Naive thymus-derived CD4-positive, alpha-beta T cell (primary cell): Measurements from ENCODE around the gene PLA2G2F. TPM values are rescaled to one million over a fixed set of nuclear protein-coding genes. Genes with fewer than 3 reads are reported as not detected.

Experiments used
- ATAC-seq: fragments of 150-1000 bp; cut with Tn5 transposase; 2 replicates; pipeline ENCODE4 v1.10.0; 2021; ENCODE audit warnings: mild to moderate bottlenecking, moderate library complexity
- CTCF ChIA-PET: fragments of 350-600 bp; sonication (Branson Sonifier 250); formaldehyde crosslinking; loops from one replicate; lab custom pipeline; 2021; ENCODE audit warnings: antibody characterized with exemption; lab: Charles Lee
- POLR2A ChIA-PET: fragments of 350-600 bp; sonication (Branson Sonifier 250); formaldehyde crosslinking; loops from one replicate; lab custom pipeline; 2021; ENCODE audit warnings: antibody characterized with exemption, inconsistent platforms; lab: Charles Lee
- DNase-seq, 9 donors: peaks; one replicate each; pipeline versions ENCODE4 v3.0.0 to v3.0.0-alpha.2; 2020 to 2022; ENCODE audit warnings: mixed read lengths in 1 of 9
- H3K27ac ChIP-seq: one replicate; pipeline ENCODE4 v1.7.0; 2013; ENCODE audit warnings: mild to moderate bottlenecking, low read depth, low read length, moderate library complexity
- H3K27me3 ChIP-seq, 2 donors: one replicate each; pipeline ENCODE4 v1.7.0; 2013; ENCODE audit warnings: low read length in 2 of 2, mild to moderate bottlenecking in 2 of 2, moderate library complexity in 2 of 2; ENCODE audit not compliant: control insufficient read depth in 2 of 2, insufficient read depth in 2 of 2
- H3K36me3 ChIP-seq, 3 experiments: 1 replicate in 2 of 3; 2 replicates in 1 of 3; pipeline ENCODE4 v1.7.0; 2013; ENCODE audit warnings: low read length in 3 of 3, mild to moderate bottlenecking in 3 of 3, moderate library complexity in 1 of 3; ENCODE audit not compliant: insufficient read depth in 3 of 3, control insufficient read depth in 2 of 3
- H3K4me1 ChIP-seq, 2 donors: one replicate each; pipeline ENCODE4 v1.7.0; 2013; ENCODE audit warnings: low read length in 2 of 2, mild to moderate bottlenecking in 2 of 2, moderate library complexity in 1 of 2; ENCODE audit not compliant: control insufficient read depth in 2 of 2, insufficient read depth in 2 of 2
- H3K4me3 ChIP-seq: 2 replicates; pipeline ENCODE4 v1.7.0; 2013; ENCODE audit warnings: mild to moderate bottlenecking, low read length
- H3K9me3 ChIP-seq, 3 experiments: 1 replicate in 2 of 3; 2 replicates in 1 of 3; pipeline ENCODE4 v1.7.0; 2013; ENCODE audit warnings: low read length in 3 of 3; ENCODE audit not compliant: control insufficient read depth in 2 of 3
- H3K27ac Mint-ChIP-seq, 9 donors: one replicate each; pipeline ENCODE4 v1.8.0; 2020 to 2022; ENCODE audit warnings: mixed read lengths in 9 of 9, mild to moderate bottlenecking in 8 of 9, moderate library complexity in 5 of 9, inconsistent platforms in 2 of 9
- H3K27me3 Mint-ChIP-seq, 5 donors: one replicate each; pipeline ENCODE4 v1.8.0; 2021 to 2022; ENCODE audit warnings: mixed read lengths in 5 of 5, mild to moderate bottlenecking in 1 of 5
- H3K36me3 Mint-ChIP-seq, 5 donors: one replicate each; pipeline ENCODE4 v1.8.0; 2020 to 2022; ENCODE audit warnings: mixed read lengths in 5 of 5, mild to moderate bottlenecking in 3 of 5, inconsistent platforms in 1 of 5
- H3K4me1 Mint-ChIP-seq, 7 donors: one replicate each; pipeline ENCODE4 v1.8.0; 2020 to 2022; ENCODE audit warnings: mixed read lengths in 7 of 7, mild to moderate bottlenecking in 3 of 7, inconsistent platforms in 1 of 7
- H3K4me3 Mint-ChIP-seq, 10 donors: one replicate each; pipeline ENCODE4 v1.8.0; 2020 to 2022; ENCODE audit warnings: mild to moderate bottlenecking in 10 of 10, mixed read lengths in 10 of 10, moderate library complexity in 6 of 10, inconsistent platforms in 2 of 10
- H3K9me3 Mint-ChIP-seq, 11 donors: one replicate each; pipeline ENCODE4 v1.8.0; 2020 to 2022; ENCODE audit warnings: mixed read lengths in 11 of 11, mild to moderate bottlenecking in 4 of 11, inconsistent platforms in 1 of 11, moderate library complexity in 1 of 11
- intact Hi-C, 2 donors: fragments of 100-400 bp; cut with micrococcal nuclease; formaldehyde crosslinking; loops; one replicate each; pipeline ENCODE4 v1.15.1; 2023
- polyA plus RNA-seq, 2 donors: library from polyadenylated mRNA; unstranded; fragments of 300-500 nt; fragmentation: Illumina TruSeq; gene quantifications; one replicate each; pipeline ENCODE4 v1.2.3, GENCODE V29; 2021
- total RNA-seq, 6 experiments: library from RNA in 5 of 6; stranded (reverse) in 5 of 6; gene quantifications; 1 replicate in 5 of 6; 2 replicates in 1 of 6; pipeline ENCODE4 v1.2.3 and lab custom pipeline; 2021 to 2026

PLA2G2F gene
- total and polyA plus RNA-seq, 7 experiments from 2014 or later = not detected

- Histone ChIP-seq H3K27ac (no peak overlapping the region), H3K4me3 (no peak overlapping the region), H3K36me3 (no peaks in the 10 kb centered on the region), H3K27me3 (no peaks in the 10 kb centered on the region), H3K4me1 (no peaks in the 10 kb centered on the region), H3K9me3 (peaks cover 0 to 32% (median under 1%) of the 10 kb centered on the region in 3 experiments)
- DNase-seq = no peak
- ChIA-PET POLR2A (no interaction called here), CTCF (interaction anchor here (1.0 kb wide), 1 partner anchor 13 kb away, joined by 3 read pairs; no protein-coding TSS in a partner anchor)
- intact Hi-C loops = loop anchor here (1.0 to 2.0 kb wide), 2 partner anchors 29 to 30 kb away; no protein-coding TSS in a partner anchor
- H3K4me3 Mint-ChIP-seq = no peak overlapping the region
- peaks cover 2 to 56% (median 34%) of the 10 kb centered on the region in 11 donors for H3K9me3 Mint-ChIP-seq
- H3K4me1 Mint-ChIP-seq = peaks cover 0 to 7% (median 0%) of the 10 kb centered on the region in 7 donors
- ATAC-seq = no peak
- H3K36me3 Mint-ChIP-seq = peaks cover 6 to 29% (median 15%) of the 10 kb centered on the region in 5 donors
- no peak overlapping the region for H3K27ac Mint-ChIP-seq
- H3K27me3 Mint-ChIP-seq = peaks cover 0 to 9% (median 4%) of the 10 kb centered on the region in 5 donors
These were observed 26.4 kb downstream of the PLA2G2F start for GRCh38 chr1:20165522-20165951.

- no peak overlapping the region for H3K27ac ChIP-seq
- ATAC-seq (no peak), DNase-seq (no peak)
- POLR2A ChIA-PET = no interaction called here
- H3K36me3 ChIP-seq = no peaks in the 10 kb centered on the region
- Mint-ChIP-seq H3K4me1 (peaks cover 0 to 7% (median 0%) of the 10 kb centered on the region in 7 donors), H3K27me3 (peaks cover 0 to 9% (median 4%) of the 10 kb centered on the region in 5 donors), H3K27ac (no peak overlapping the region), H3K9me3 (peaks cover 0 to 51% (median 30%) of the 10 kb centered on the region in 11 donors), H3K4me3 (no peak overlapping the region), H3K36me3 (peaks cover 6 to 27% (median 15%) of the 10 kb centered on the region in 5 donors)
- H3K4me3 ChIP-seq = no peak overlapping the region
- CTCF ChIA-PET = no interaction called here
- intact Hi-C loops = no loop called here
- H3K9me3 ChIP-seq = peaks cover 0 to 27% (median 0%) of the 10 kb centered on the region in 3 experiments
- H3K4me1 ChIP-seq = peaks cover 0 to under 1% of the 10 kb centered on the region in 2 donors
- no peaks in the 10 kb centered on the region for H3K27me3 ChIP-seq
These were observed 26.9 kb downstream of the PLA2G2F start for GRCh38 chr1:20166051-20166450.

GRCh38 chr1:20167126-20167525 lies 28.0 kb downstream of the PLA2G2F start:
- intact Hi-C loops = no loop called here
- ATAC-seq (no peak), DNase-seq (no peak)
- ChIA-PET CTCF (no interaction called here), POLR2A (no interaction called here)
- Histone ChIP-seq H3K4me1 (peaks cover 0 to 8% of the 10 kb centered on the region in 2 donors), H3K27me3 (no peaks in the 10 kb centered on the region), H3K9me3 (peaks cover 0 to 21% (median 0%) of the 10 kb centered on the region in 3 experiments), H3K27ac (no peak overlapping the region), H3K4me3 (no peak overlapping the region), H3K36me3 (no peaks in the 10 kb centered on the region)
- Mint-ChIP-seq H3K4me3 (no peak overlapping the region), H3K4me1 (peaks cover 0 to 15% (median 7%) of the 10 kb centered on the region in 7 donors), H3K9me3 (peaks cover 0 to 40% (median 24%) of the 10 kb centered on the region in 11 donors), H3K36me3 (peaks cover 1 to 24% (median 15%) of the 10 kb centered on the region in 5 donors), H3K27ac (no peak overlapping the region), H3K27me3 (peaks cover 0 to 9% (median 4%) of the 10 kb centered on the region in 5 donors)

- Histone ChIP-seq H3K36me3 (no peaks in the 10 kb centered on the region), H3K9me3 (peaks cover 0 to 14% (median 0%) of the 10 kb centered on the region in 3 experiments), H3K4me1 (peaks cover 0 to 8% of the 10 kb centered on the region in 2 donors), H3K27ac (no peak overlapping the region), H3K27me3 (no peaks in the 10 kb centered on the region), H3K4me3 (no peak overlapping the region)
- ATAC-seq (no peak), DNase-seq (no peak)
- Mint-ChIP-seq H3K27ac (peak overlapping the region in 1 of 9 donors; percentile 24), H3K36me3 (peaks cover 0 to 11% (median 8%) of the 10 kb centered on the region in 5 donors), H3K27me3 (peaks cover 0 to 7% (median 4%) of the 10 kb centered on the region in 5 donors), H3K4me1 (peaks cover 0 to 21% (median 10%) of the 10 kb centered on the region in 7 donors), H3K4me3 (no peak overlapping the region), H3K9me3 (peaks cover 0 to 23% (median 12%) of the 10 kb centered on the region in 11 donors)
- POLR2A ChIA-PET = no interaction called here
- intact Hi-C loops = no loop called here
- CTCF ChIA-PET = interaction anchor here (0.8 kb wide), 1 partner anchor 9 kb away, joined by 3 read pairs; no protein-coding TSS in a partner anchor
These were observed 29.7 kb downstream of the PLA2G2F start for GRCh38 chr1:20168564-20169491.

GRCh38 chr1:20169932-20170331 lies 30.8 kb downstream of the PLA2G2F start:
- H3K36me3 Mint-ChIP-seq = peaks cover 3 to 7% (median 5%) of the 10 kb centered on the region in 5 donors
- peaks cover 0 to 14% (median 6%) of the 10 kb centered on the region in 11 donors for H3K9me3 Mint-ChIP-seq
- H3K4me3 ChIP-seq = no peak overlapping the region
- ChIA-PET CTCF (interaction anchor here (0.8 kb wide), 1 partner anchor 10 kb away, joined by 3 read pairs; no protein-coding TSS in a partner anchor), POLR2A (no interaction called here)
- no peak for ATAC-seq
- peak overlapping the region in 1 of 9 donors; percentile 49 for H3K27ac Mint-ChIP-seq
- intact Hi-C loops = loop anchor here in 1 of 2 donors (2.0 kb wide), 1 partner anchor 17 kb away; the partner anchor contains the start of genes PLA2G2C and UBXN10
- H3K27me3 Mint-ChIP-seq = peaks cover 0 to 5% (median 4%) of the 10 kb centered on the region in 5 donors
- H3K4me3 Mint-ChIP-seq = no peak overlapping the region
- H3K4me1 Mint-ChIP-seq = peaks cover 0 to 23% (median 14%) of the 10 kb centered on the region in 7 donors
- H3K36me3 ChIP-seq = no peaks in the 10 kb centered on the region
- H3K4me1 ChIP-seq = peaks cover 0 to 8% of the 10 kb centered on the region in 2 donors
- no peaks in the 10 kb centered on the region for H3K27me3 ChIP-seq
- H3K27ac ChIP-seq = no peak overlapping the region
- H3K9me3 ChIP-seq = peaks cover 0 to 10% (median 0%) of the 10 kb centered on the region in 3 experiments
- DNase-seq = no peak

GRCh38 chr1:20172033-20172590 lies 33.0 kb downstream of the PLA2G2F start:
- CTCF ChIA-PET = interaction anchor here (0.8 kb wide), 1 partner anchor 255 kb away, joined by 4 read pairs; no protein-coding TSS in a partner anchor
- Mint-ChIP-seq H3K36me3 (peaks cover 0 to 3% (median 0%) of the 10 kb centered on the region in 5 donors), H3K4me3 (no peak overlapping the region), H3K27ac (peak overlapping the region in 1 of 9 donors; percentile 83), H3K4me1 (peaks cover 0 to 27% (median 20%) of the 10 kb centered on the region in 7 donors), H3K9me3 (peaks cover 0 to 1% (median 0%) of the 10 kb centered on the region in 11 donors), H3K27me3 (no peaks in the 10 kb centered on the region)
- Histone ChIP-seq H3K36me3 (no peaks in the 10 kb centered on the region), H3K4me3 (no peak overlapping the region), H3K27me3 (no peaks in the 10 kb centered on the region), H3K4me1 (peaks cover 0 to 8% of the 10 kb centered on the region in 2 donors), H3K27ac (no peak overlapping the region), H3K9me3 (no peaks in the 10 kb centered on the region)
- POLR2A ChIA-PET = no interaction called here
- ATAC-seq (no peak), DNase-seq (no peak)
- intact Hi-C loops = no loop called here
